Smooth muscle cell (in vitro differentiated cells): Measurements from ENCODE around the gene GNAL. TPM values are rescaled to one million over a fixed set of nuclear protein-coding genes. Genes with fewer than 3 reads are reported as not detected.

ENCODE experiments used
- DNase-seq: peaks from one replicate; lab custom pipeline; 2025; ENCODE audit not compliant: unreplicated experiment; lab: John Stamatoyannopoulos, UW
- H2AFZ ChIP-seq: fragments of 200-600 bp; sonication (generic); 2 replicates; pipeline ENCODE4 v1.6.0; 2016; ENCODE audit warnings: antibody characterized with exemption, low read depth, mild to moderate bottlenecking
- H3F3A ChIP-seq: fragments of 200-600 bp; sonication (generic); 2 replicates; pipeline ENCODE4 v1.6.0; 2017; ENCODE audit warnings: antibody characterized with exemption, low read depth
- H3K27ac ChIP-seq: fragments of 200-600 bp; sonication (generic); 2 replicates; pipeline ENCODE4 v1.5.1; 2016; ENCODE audit warnings: low read depth, mild to moderate bottlenecking
- H3K27me3 ChIP-seq: fragments of 200-600 bp; sonication (generic); 2 replicates; pipeline ENCODE4 v1.6.1; 2016; ENCODE audit warnings: low read depth, mild to moderate bottlenecking
- H3K36me3 ChIP-seq: fragments of 200-600 bp; sonication (generic); 2 replicates; pipeline ENCODE4 v1.5.1; 2016; ENCODE audit warnings: low read depth
- H3K4me1 ChIP-seq: fragments of 200-600 bp; sonication (generic); 2 replicates; pipeline ENCODE4 v1.5.1; 2016; ENCODE audit warnings: low read depth
- H3K4me2 ChIP-seq: fragments of 200-600 bp; sonication (generic); 2 replicates; pipeline ENCODE4 v1.6.0; 2016; ENCODE audit warnings: mild to moderate bottlenecking
- H3K4me3 ChIP-seq: fragments of 200-600 bp; sonication (generic); 2 replicates; pipeline ENCODE4 v1.5.1; 2016; ENCODE audit warnings: mild to moderate bottlenecking
- H3K79me2 ChIP-seq: fragments of 200-600 bp; sonication (generic); 2 replicates; pipeline ENCODE4 v1.6.0; 2016; ENCODE audit warnings: low read depth, mild to moderate bottlenecking
- H3K9ac ChIP-seq: fragments of 200-600 bp; sonication (generic); 2 replicates; pipeline ENCODE4 v1.6.0; 2016; ENCODE audit warnings: low read depth
- H3K9me3 ChIP-seq: fragments of 200-600 bp; sonication (generic); replicated peaks from 2 replicates; pipeline ENCODE4 v1.5.1; 2016; ENCODE audit warnings: low read depth
- H4K20me1 ChIP-seq: fragments of 200-600 bp; sonication (generic); 2 replicates; pipeline ENCODE4 v1.6.0; 2016; ENCODE audit warnings: low read depth
- WGBS: methylation state at CpG from one replicate; pipeline ENCODE4 v1.1.7; 2016; ENCODE audit warnings: low lambda C conversion rate; 5-methylcytosine and 5-hydroxymethylcytosine counted together
- polyA plus RNA-seq: library from polyadenylated mRNA; unstranded; fragments of >200 nt; fragmentation: Nextera tagmentation; extraction: Ambion mirVana; gene quantifications from 2 replicates; pipeline ENCODE4 v1.2.1, GENCODE V29; 2016
- total RNA-seq: library from RNA; depleted of rRNA; stranded (reverse); fragments of >200 nt; gene quantifications from 2 replicates; pipeline ENCODE4 v1.2.3, GENCODE V29; 2014
- TF ChIP-seq, protein P1 (sequence below): fragments of 200-600 bp; sonication (generic); IDR thresholded peaks from 2 replicates; pipeline ENCODE4 v1.5.1; 2017; ENCODE audit warnings: borderline replicate concordance, mild to moderate bottlenecking, antibody characterized with exemption; ENCODE audit not compliant: insufficient read depth, poor library complexity, severe bottlenecking

GNAL gene
- total and polyA plus RNA-seq, 2 experiments from 2014 or later: 1.6 to 5.8 TPM

DNA sequence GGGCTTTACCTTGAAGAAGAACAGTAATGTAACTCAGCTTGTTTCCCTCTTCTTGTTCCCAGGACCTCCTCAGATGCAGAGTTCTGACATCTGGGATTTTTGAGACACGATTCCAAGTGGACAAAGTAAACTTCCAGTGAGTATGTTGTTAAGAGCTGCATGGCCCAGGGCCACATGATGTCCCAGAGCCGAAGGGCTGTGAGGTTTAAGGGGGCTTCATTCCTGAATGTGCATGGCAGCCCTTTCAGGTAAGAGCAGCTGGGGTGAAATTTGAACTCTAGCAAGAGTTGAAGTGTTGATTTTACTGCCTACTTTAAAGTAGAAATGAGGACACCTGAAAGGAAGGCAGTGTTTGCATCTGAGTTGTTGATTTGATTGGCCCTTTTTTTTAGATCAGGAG is 175.4 kb downstream of the GNAL start:
- Histone ChIP-seq H3K9ac (no peak overlapping the region), H4K20me1 (no peaks in the 10 kb centered on the region), H3K36me3 (no peaks in the 10 kb centered on the region), H3K4me3 (no peak overlapping the region), H3K9me3 (no peaks in the 10 kb centered on the region), H3K27ac (no peak overlapping the region), H3K79me2 (no peaks in the 10 kb centered on the region), H2AFZ (no peak overlapping the region), H3K4me1 (no peaks in the 10 kb centered on the region), H3K27me3 (no peaks in the 10 kb centered on the region), H3K4me2 (no peak overlapping the region), H3F3A (no peaks in the 10 kb centered on the region)
- TF ChIP-seq, protein P1, sequence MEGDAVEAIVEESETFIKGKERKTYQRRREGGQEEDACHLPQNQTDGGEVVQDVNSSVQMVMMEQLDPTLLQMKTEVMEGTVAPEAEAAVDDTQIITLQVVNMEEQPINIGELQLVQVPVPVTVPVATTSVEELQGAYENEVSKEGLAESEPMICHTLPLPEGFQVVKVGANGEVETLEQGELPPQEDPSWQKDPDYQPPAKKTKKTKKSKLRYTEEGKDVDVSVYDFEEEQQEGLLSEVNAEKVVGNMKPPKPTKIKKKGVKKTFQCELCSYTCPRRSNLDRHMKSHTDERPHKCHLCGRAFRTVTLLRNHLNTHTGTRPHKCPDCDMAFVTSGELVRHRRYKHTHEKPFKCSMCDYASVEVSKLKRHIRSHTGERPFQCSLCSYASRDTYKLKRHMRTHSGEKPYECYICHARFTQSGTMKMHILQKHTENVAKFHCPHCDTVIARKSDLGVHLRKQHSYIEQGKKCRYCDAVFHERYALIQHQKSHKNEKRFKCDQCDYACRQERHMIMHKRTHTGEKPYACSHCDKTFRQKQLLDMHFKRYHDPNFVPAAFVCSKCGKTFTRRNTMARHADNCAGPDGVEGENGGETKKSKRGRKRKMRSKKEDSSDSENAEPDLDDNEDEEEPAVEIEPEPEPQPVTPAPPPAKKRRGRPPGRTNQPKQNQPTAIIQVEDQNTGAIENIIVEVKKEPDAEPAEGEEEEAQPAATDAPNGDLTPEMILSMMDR: no peak
- DNase-seq: no peak
- 94% methylated on average over 2 of the region's 2 CpGs for WGBS

DNA sequence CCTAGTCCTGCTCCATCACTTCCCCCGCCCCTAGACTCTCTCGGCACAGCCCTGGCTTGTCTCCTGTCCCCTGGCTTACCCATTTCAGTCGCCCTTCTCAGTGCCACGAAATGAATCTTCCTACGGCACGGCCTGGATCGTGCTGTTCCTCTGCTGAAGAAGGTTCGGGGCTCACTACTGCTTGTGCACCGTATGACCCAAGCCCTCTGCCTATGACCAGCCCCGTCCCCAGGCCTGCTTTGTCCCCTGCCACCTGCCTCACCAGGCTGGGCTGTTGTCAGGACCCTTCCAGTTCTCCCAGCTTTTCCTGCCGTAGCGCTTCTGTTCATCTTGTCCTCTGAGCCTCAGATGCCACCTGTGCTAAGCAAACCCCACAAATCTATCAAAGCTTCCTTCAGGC is 176.0 kb downstream of the GNAL start:
- no peaks in the 10 kb centered on the region for H3K36me3 ChIP-seq
- no peak overlapping the region for H2AFZ ChIP-seq
- no peaks in the 10 kb centered on the region for H4K20me1 ChIP-seq
- no peaks in the 10 kb centered on the region for H3F3A ChIP-seq
- H3K9me3 ChIP-seq: no peaks in the 10 kb centered on the region
- no peaks in the 10 kb centered on the region for H3K27me3 ChIP-seq
- no peak overlapping the region for H3K4me2 ChIP-seq
- H3K27ac ChIP-seq: no peak overlapping the region
- no peak for DNase-seq
- H3K9ac ChIP-seq: no peak overlapping the region
- H3K4me3 ChIP-seq: no peak overlapping the region
- no peaks in the 10 kb centered on the region for H3K79me2 ChIP-seq
- TF ChIP-seq, protein P1: no peak
- WGBS: 93% methylated on average over 12 of the region's 12 CpGs
- no peaks in the 10 kb centered on the region for H3K4me1 ChIP-seq

DNA sequence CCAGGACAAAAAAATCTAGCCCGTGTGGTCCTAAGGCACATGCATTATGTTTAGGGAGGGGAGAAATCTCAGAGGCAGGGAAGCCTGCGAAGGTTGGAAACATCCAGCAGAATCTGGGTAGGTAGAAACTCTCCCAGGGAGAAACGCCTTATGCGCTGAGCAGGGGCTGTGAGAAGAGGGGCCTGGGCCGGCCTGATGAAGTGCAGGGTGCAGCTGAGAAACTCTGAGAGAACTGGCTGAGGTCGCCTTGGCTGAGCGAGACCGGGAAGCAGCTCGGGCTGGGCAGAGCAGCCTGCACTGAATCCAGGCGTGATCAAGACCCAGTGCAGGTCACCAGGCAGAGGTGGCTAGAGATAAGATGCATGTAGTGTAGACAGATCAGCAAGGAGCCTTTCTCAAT is 177.3 kb downstream of the GNAL start:
- no peak for DNase-seq
- no peak overlapping the region for H3K4me2 ChIP-seq
- no peak overlapping the region for H3K27ac ChIP-seq
- H3K27me3 ChIP-seq: no peaks in the 10 kb centered on the region
- H3K9me3 ChIP-seq: no peaks in the 10 kb centered on the region
- no peaks in the 10 kb centered on the region for H3F3A ChIP-seq
- H3K4me3 ChIP-seq: no peak overlapping the region
- 93% methylated on average over 10 of the region's 10 CpGs for WGBS
- H3K9ac ChIP-seq: no peak overlapping the region
- no peaks in the 10 kb centered on the region for H3K79me2 ChIP-seq
- H3K36me3 ChIP-seq: no peaks in the 10 kb centered on the region
- H4K20me1 ChIP-seq: no peaks in the 10 kb centered on the region
- TF ChIP-seq, protein P1: no peak
- no peaks in the 10 kb centered on the region for H3K4me1 ChIP-seq
- no peak overlapping the region for H2AFZ ChIP-seq

DNA sequence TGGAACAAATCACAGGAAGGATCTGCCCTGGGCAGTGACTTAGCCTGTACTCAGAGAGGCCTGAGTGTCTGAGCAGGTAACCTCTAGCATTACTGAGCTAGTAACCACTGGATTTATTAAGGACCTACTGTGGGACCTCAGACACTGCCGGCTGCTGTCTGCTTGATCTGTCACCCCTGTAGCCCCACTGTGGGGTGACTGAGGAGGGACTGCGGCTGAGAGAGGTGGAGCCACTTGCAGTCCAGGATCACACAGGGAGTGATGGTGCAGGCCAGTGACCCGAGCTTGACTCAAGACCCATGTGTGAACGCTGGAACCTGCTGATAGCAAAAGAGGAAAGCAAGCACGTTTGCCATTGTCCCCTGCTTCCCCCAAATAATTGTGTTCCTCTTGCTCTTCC is 177.7 kb downstream of the GNAL start:
- Histone ChIP-seq H3K36me3 (no peaks in the 10 kb centered on the region), H3K27ac (no peak overlapping the region), H3F3A (peaks cover 1% of the 10 kb centered on the region), H3K9me3 (no peaks in the 10 kb centered on the region), H3K4me2 (no peak overlapping the region), H2AFZ (no peak overlapping the region), H3K4me3 (no peak overlapping the region), H4K20me1 (no peaks in the 10 kb centered on the region), H3K27me3 (no peaks in the 10 kb centered on the region), H3K9ac (no peak overlapping the region), H3K79me2 (no peaks in the 10 kb centered on the region), H3K4me1 (no peaks in the 10 kb centered on the region)
- 89% methylated on average over 5 of the region's 5 CpGs for WGBS
- DNase-seq: no peak
- TF ChIP-seq, protein P1: no peak
